HG03354 (cell line): Measurements from ENCODE around the gene NCAM1.

Source experiments
- ATAC-seq: cut with Tn5 transposase; IDR thresholded peaks from one replicate; pipeline ENCODE4 v1.9.1; 2021; ENCODE audit warnings: mild to moderate bottlenecking; ENCODE audit not compliant: unreplicated experiment, poor library complexity, severe bottlenecking

Gene NCAM1

GRCh38 chr11:113075586-113076095 lies 114.4 kb downstream of the NCAM1 start:
- no peak for ATAC-seq

DNA sequence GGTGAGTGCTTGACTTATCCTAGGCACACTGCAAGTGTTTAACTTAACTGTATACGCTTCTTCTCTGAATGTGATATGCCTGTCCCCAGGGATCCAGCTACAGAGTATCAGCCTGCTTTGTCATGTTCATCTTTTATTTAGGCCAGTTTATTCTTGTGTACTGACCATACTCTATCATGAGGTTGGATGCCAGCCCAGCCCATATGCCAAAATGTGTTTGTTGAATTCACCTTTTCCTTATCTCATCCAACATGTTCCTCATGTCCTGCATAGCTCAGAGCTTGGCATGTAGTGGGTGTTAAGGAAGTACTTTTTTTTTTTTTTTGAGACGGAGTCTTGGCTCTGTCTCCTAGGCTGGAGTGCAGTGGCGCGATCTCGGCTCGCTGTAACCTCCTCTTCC lies 116.2 kb downstream of the NCAM1 start:
- no peak for ATAC-seq

DNA sequence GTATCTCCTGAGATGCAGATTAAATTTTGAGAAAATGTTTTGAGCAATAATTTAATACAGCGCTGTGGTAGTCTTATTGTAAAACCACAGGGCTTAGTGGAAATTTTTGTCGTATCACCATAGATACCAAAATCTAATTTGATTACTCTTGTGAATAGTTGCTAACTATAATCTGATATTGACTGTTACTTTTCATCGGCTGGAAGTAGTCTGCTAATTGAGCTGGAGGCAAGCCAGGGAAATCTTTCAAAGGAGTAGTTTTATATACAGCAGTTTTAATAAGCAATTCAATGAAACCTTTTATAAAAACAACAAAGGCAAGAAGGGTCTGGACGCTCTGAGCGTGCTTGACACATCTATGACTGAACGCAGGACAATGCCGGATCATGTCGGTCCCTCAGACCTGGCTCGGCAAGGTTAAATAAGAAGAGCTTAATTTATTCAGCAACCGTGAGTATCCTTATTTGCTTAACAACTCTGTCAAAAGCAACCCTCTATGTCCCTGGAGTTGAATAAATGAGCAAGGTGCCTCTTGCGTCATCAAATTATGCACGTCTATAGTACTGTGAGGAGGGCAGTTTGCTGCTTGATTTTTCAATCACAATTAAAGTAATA lies 121.2 kb downstream of the NCAM1 start:
- ATAC-seq: no peak

GRCh38 chr11:113083571-113083970 lies 122.4 kb downstream of the NCAM1 start:
- no peak for ATAC-seq

GRCh38 chr11:113084297-113084696 lies 123.1 kb downstream of the NCAM1 start:
- no peak for ATAC-seq

DNA sequence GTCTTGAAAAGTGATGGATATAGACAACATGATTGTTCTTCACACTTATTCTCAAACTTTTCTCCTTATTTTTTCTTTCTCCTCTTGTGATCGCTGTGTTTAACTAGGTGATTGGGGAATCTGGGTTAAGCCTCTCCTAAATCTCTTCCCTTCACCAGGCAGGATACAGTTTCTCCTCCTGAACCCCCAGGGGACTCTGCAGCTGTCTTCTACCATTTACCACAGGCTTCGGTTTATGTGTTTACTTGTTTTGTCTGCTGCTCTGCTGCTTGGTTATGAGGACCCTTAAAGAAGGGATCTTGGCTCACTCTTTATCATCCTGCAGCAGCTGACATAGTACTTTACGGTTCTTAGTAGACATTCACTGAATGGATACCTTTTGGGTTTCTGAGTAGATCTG lies 124.2 kb downstream of the NCAM1 start:
- ATAC-seq: no peak

DNA sequence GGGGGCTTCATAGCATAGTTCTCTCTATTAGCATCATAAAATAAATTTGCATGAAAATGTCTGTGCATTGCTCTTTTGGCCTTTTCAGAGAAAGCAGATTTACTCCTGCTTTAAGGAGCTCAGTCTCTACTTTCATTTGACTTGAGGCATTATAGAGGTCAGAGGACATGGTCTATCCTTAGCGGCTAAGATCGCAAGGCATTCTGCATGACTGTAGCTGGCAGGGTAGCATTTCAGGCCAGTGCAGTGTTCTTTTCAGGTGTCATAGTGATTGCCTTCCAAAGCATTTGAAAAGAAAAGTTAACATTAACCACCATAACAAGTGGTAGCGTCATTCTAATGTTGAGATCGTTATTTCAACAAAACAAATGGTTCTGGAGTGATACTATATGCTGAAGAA lies 126.5 kb downstream of the NCAM1 start:
- ATAC-seq: no peak

- no peak for ATAC-seq
Measured at GRCh38 chr11:113090716-113091480, 129.7 kb downstream of the NCAM1 start.

GRCh38 chr11:113091481-113091780 lies 130.2 kb downstream of the NCAM1 start:
- no peak for ATAC-seq

DNA sequence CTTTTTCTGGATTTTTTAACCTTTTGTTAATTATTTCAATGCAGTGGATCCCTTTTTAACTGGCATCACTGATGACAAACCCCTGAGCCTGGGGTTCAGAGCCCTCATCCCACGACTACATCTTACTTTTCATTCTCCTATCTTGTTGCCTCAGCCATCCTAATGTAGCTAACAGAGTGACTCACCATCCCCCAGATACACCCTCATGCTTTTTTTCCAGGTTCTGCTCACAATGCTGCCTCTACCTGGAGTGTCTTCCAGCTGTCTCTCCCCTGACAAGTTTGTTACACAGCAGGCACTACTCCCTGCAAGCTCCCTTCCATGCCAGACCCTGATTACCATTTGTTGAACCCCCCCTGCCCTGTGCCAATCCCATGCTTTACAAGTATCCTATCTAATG lies 135.4 kb downstream of the NCAM1 start:
- ATAC-seq: no peak

DNA sequence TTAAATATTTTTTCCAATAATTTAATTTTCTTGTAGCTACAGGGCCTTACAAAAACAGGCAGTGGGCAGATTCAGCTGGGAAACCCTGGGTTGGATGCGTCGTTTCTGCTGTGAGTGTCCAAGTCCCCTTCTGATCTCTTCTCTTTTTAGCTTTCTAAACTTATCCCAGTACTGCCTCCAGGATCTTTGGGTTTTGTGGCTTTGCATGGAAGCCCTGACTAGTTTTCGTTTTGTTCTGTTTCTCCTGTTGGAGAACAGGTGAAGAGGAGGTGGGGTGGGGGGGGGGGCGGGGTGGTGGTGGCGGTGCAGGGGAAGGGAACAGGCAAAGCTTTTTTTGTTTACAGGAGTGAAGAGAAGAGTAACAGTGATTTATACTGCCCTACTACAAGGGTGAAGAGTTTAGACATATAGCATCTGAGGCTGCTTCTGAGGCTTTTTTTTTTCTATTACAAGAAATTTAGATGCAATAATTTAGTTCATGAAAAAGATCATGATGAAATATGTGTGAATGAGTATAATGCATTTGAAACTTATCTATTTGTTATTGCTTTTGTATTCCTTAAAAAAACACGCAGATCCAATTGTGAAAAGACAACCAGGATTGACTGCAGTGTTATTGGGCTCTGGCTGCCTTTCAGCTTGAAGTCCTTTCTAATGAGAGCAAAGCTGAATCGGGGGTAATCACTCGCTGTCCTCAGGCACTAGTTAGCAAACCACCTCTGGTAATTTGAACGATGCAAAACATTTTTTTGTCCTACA lies 142.9 kb downstream of the NCAM1 start:
- no peak for ATAC-seq

GRCh38 chr11:113104691-113105251 lies 143.6 kb downstream of the NCAM1 start:
- ATAC-seq: no peak

- no peak for ATAC-seq
Measured at GRCh38 chr11:113105592-113105991, 144.4 kb downstream of the NCAM1 start.

DNA sequence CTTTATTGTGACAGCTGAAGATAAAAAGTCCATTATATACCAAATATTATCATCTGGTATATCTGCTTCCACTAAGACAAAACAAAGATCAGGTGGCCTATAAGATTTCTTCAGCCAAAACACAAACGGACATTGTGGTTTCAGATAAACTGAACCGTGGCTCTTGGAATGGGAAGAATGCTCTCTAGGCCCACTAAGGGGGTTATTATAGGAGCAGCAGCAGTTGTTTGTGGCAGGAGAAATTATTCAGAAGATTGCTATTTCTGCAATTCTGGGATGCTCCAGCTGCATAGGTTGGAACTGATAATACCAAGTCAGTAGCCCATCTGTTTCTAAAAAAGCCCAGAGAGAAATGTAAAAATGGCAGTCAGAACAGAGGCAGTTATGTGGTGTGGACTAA lies 145.3 kb downstream of the NCAM1 start:
- ATAC-seq: no peak

DNA sequence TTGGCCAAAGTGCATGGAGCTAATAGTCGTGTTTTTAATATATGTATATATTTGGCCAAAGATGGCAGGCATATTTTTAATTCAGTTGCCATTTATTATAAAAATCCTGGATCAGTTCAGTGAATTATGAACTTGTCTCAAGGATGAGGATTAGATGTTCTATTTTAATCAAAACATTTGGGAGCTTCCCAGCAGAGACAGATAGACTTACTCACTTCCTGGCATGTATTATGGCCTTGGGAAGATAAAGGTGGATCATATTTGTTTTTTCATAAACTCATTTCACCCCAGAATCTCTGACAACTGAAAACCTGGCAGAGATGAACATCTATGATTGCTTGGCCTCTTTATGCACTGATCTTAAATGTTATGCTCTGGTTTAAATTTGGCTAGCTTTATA lies 148.8 kb downstream of the NCAM1 start:
- ATAC-seq: no peak

GRCh38 chr11:113111156-113111555 lies 149.9 kb downstream of the NCAM1 start:
- no peak for ATAC-seq

GRCh38 chr11:113112307-113112706 lies 151.1 kb downstream of the NCAM1 start:
- ATAC-seq: no peak

DNA sequence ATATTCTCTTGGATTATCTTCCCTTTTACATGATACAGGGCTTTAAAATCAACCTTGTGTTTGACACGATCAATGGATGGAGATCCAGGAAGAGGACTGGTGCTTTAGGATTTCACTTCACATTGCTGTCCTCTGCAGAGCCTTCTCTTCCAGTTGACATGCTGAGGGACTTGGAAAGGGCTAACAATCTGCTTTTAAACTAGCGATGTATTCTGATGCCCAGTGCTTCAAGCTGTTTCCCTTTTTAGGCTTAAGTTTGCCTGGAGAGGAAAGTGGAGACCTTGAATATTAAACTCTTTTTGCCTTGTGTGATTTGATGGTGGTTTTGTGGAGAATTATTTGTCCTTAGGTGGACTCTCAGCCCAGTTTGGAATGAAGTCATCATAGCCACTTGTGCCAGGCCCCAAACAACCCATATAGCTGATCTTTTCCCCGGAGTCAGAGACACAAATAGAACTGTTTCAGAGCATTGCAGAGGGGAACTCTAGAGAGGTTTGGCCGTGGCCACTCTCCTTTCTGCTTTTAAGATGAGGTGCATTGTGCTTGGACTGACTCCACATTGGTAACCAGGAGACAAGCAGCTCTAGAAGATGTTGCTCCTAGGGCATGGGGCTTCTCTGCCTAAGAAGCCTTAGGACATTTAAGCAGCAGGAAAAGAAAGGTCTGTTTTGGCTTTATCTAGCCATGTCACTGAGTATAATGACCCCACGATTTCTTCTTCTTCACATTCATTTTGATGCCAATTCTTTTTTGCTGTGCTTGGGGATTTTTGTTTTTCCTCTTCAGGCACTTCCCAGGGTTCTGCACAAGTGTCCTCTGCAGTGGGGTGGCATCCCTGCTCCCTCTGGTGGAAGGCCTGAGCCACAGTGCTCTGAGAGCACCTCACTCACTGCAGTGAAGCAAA lies 152.8 kb downstream of the NCAM1 start:
- peak; percentile 45 for ATAC-seq

DNA sequence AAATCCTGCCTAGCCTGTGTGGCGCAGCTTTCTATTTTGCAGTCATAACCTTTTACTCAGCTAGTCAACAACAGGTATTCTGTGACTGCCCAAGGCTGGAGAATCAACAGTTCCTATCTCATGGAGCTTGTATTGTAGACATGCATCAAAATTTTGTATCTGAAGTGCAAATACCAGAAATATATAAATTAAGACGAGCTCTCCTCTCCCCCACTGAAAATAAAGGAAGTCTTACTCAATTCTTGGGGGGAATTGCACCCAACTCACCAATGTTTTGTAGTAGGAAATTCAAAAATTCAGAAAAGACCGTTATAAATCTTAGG lies 153.4 kb downstream of the NCAM1 start:
- no peak for ATAC-seq

DNA sequence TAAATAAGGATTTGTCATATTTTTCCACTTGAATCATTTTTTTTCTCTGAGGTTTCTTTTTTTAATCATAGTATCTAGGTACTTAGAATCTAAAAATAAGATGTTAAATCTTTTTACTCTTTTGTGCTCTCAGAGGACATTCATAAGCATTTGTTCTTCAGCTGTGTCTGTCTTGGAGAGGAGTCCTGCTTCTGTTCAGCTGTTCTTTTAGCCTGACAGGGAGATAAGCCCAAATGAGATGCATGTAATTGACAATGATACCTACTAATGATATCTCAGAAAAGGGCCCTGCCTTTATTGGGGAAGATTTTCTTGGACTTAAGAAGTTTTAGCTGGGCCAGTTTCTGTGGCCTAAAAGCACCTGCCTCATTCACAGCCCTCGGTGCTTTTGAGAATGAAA lies 156.9 kb downstream of the NCAM1 start:
- no peak for ATAC-seq
